ENCODE measurements around the gene PRUNE1.
A peak's percentile ranks its signal among the peaks of the same experiment; 100 is the strongest.

The PRUNE1 gene

DNA sequence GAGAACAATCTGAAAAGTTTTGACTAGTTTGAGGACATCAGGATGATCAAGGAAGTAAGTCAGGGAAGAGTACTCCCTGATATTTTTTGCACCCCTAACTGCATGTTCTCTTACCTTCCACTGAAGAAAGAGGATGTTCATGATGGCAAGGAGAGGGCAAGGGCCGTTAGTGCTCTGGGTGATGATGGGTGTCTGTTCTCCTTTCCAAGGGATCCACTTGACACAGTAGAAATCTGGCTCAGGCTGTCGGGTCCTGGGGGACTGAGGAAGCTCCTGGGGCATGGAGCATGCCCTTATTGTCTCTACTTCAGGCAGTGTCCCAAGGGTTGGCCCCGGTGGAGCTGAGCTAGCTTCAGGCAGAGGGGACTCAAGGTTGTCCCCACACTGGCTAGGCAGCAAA is 6.2 kb upstream of the PRUNE1 start:
- no peak for DNase-seq (ENCODE audit: low spot score)

GRCh38 chr1:151002611-151003010 is 5.6 kb upstream of the PRUNE1 start:
- no peak for TF ChIP-seq CTCF (IDR thresholded peaks at IDR 0.05; ENCODE audit: extremely low read depth, missing control alignments)
- DNase-seq (ENCODE audit: low spot score) = no peak

More for the DNA sequence above, 6.2 kb upstream of the PRUNE1 start:
- no peak for TF ChIP-seq CTCF (IDR thresholded peaks at IDR 0.05; ENCODE audit: extremely low read depth, missing control alignments)

- TF ChIP-seq CTCF (IDR thresholded peaks at IDR 0.05; ENCODE audit: extremely low read depth, missing control alignments) = no peak
- DNase-seq (ENCODE audit: low spot score) = no peak
Observed at GRCh38 chr1:151003180-151003579, 5.1 kb upstream of the PRUNE1 start.

DNA sequence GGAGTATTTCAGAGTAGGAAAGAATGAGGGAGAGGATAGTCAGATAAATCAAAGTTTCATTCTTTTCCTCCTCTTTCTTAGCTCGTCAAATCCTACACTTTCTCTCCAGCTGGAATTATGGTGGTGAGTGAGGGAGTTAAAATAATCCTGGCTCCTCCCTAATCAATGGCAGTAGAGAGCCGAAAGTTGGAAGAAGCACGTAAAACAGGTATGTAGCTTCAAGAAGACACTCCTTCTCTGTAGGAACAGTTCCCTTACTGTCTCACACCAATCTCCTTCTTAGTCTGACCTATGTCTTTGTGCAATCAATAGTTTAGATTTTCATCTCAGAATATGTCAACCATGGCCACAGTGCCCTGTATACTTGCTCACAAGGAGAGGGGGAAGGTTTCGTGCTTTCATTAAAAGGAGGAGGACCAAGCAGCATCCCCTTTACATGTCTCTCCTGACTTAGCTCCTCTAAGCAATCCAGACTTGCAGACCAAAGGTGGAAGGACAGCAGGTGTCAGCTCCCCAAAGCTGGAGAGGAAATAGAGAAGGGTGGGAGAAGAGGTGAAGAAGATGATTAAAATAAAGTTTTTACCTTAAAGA is 2.4 kb upstream of the PRUNE1 start:
- no peak for TF ChIP-seq CTCF (IDR thresholded peaks at IDR 0.05; ENCODE audit: extremely low read depth, missing control alignments)
- no peak for DNase-seq (ENCODE audit: low spot score)

DNA sequence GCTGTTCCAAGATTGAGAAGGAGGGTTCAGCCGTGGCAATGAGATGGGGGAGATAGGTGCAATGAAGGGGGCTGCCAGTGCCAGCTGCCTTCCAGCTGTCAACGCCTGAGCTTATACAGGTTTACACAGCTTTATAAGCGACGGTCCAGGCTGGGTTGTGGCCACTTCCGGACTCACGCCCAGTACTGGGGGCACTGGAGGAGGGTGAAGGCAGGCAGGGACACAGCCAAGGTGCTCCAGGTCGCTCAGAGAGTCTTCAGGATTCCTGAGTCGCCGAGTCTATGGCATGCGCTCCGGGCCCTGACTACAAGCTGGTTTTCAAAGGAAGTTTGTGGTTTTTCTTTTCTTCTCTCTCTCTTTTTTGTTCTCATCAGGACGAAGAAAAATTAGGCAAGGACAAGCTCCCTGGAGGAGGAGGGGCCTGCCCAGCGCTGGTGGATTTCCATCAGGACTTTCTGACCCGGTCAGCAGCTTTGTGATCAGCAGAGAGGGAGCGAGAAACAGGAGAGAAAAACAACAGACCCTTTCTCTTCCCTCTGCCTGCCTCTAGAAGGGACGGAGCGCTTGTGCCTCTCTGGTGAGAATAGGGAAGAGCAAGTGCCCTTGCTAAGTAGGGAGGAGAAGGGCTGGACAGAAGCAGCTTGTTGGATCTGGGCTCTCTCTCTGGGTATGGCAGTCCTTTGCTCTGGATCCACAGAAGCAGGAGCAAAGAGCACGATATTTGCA is 1.8 kb upstream of the PRUNE1 start, which contains the start of gene MINDY1:
Gene MINDY1, minus strand, starts transcription at position 576 of the 726 bp plus-strand sequence. CDS start 4,285 bp downstream, outside the sequence.
- TF ChIP-seq CTCF (IDR thresholded peaks at IDR 0.05; ENCODE audit: extremely low read depth, missing control alignments) = no peak
- peak; percentile 74 for DNase-seq (ENCODE audit: low spot score)

- no peak for TF ChIP-seq CTCF (IDR thresholded peaks at IDR 0.05; ENCODE audit: extremely low read depth, missing control alignments)
- no peak for DNase-seq (ENCODE audit: low spot score)
Observed at GRCh38 chr1:151007853-151008243, 401 bp upstream of the PRUNE1 start.

GRCh38 chr1:151009206-151009587 is 948 bp downstream of the PRUNE1 start:
- no peak for TF ChIP-seq CTCF (IDR thresholded peaks at IDR 0.05; ENCODE audit: extremely low read depth, missing control alignments)
- no peak for DNase-seq (ENCODE audit: low spot score)
